Lower leg skin (tissue), 3 donors: Measurements from ENCODE around the gene AGO1.

Experiments used
- CTCF ChIP-seq, 3 donors: fragments of 450-650 bp; IDR thresholded peaks; one replicate each; pipeline ENCODE4 v1.5.1; 2016; ENCODE audit warnings: antibody characterized with exemption in 3 of 3, mild to moderate bottlenecking in 3 of 3, moderate library complexity in 2 of 3
- POLR2A ChIP-seq, 2 donors: fragments of 450-650 bp; IDR thresholded peaks; one replicate each; pipeline ENCODE4 v1.6.1; 2016 to 2017; ENCODE audit warnings: antibody characterized with exemption in 2 of 2, mild to moderate bottlenecking in 1 of 2, moderate library complexity in 1 of 2

GRCh38 chr1:35884934-35885333 lies 1.9 kb downstream of the AGO1 start:
- TF ChIP-seq CTCF (IDR thresholded peaks at IDR 0.05) (no peak), POLR2A (IDR thresholded peaks at IDR 0.05) (no peak)
